CD4-positive, alpha-beta T cell treated with Interleukin-2 at 100 ng/mL for 4 hours (primary cell): ENCODE measurements around the gene PRKAG2.

Source experiments
- DNase-seq: peaks from one replicate; pipeline ENCODE4 v3.0.0-alpha.2; 2020; ENCODE audit warnings: low spot score

The PRKAG2 gene

GRCh38 chr7:151743481-151743983 lies 133.4 kb downstream of the PRKAG2 start:
- DNase-seq: no peak

- no peak for DNase-seq
These were observed 134.0 kb downstream of the PRKAG2 start for GRCh38 chr7:151742713-151743480.

DNA sequence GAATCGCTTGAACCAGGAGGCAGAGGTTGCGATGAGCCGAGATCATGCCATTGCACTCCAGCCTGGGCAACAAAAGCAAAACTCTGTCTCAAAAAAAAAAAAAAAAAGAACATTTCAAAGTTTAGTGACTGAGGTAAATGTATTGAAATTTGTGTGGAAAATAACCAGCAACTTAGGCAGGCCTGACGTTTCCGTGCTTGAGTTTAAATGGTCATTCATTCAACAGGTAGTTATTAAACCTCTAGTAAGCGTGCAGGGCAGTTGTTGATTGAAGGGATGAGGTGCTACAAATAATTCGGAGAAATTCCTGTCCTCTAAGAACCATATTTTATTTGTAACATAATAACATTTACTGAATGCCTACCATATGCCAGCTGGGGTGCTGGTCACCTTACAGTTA lies 135.3 kb downstream of the PRKAG2 start:
- DNase-seq: no peak

- no peak for DNase-seq
These were observed 136.6 kb downstream of the PRKAG2 start for GRCh38 chr7:151740081-151740851.

DNA sequence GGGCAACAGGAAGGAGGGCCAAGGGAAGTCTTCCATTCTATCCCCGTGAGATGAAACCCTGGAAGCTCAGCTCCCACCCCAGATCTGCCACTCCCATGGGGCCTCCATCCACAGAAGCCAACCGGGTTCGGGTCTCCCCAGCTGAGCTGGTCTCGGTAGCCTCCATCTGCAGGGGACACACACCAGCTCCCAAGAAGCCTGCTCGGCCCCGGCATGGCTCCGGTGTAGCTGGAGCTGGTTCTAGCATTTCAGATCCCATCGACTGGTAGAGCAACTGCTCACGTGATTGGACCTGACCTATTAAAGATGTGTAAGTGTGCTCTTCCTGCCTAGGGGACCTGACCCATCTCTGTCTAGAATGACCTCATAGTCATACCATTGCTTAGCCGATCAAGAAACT lies 138.0 kb downstream of the PRKAG2 start:
- no peak for DNase-seq

DNA sequence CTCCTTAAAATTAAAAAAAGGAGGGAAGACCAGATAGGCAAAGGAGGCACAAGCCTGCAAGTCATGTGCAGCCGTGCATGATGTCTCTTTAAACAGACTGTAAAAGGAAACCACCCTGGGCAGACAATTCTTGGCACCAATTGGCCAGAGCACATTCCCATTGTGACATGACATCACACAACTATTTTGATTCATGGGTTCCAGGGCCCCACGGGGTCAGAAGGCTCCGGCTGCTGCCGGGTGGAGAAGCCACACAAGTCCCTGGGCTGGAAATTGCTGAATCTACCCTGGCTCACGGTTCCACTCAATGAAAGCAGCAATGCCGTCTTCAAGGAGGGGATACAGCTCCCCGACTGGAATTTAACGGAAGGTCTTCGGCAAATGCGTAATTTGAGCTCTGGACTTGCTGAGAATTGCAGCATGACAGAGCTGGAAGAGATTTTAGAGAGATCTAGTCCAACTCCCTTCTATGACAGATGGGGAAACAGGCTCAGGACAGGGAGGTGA lies 140.5 kb downstream of the PRKAG2 start:
- DNase-seq: no peak

DNA sequence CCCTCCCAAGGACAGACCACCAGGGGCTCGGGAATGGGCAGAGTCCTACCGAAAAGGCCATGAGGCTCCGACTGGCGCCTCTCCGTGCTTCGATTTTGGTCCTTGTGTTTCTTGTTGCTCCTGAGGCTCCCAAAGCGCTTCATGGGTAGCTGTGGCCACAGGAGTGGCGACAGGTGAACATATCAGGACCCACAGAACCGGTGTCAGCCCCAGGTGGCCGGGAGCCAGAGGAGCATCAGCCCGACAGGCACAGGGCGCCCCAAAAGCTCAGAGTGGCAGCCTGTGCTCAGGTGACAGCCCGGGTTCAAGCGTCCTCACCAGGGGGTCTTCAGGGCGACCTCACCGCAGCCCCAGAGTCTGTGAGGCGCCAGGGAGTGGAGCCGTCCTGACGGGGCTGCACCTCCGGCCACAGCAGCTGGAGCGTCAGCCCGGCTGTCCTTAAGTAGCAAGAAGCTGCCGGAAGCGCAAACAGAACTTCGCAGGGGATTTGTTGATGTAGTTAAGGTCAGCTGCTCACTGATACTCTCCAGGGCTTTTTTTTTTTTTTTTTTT lies 141.0 kb downstream of the PRKAG2 start:
- no peak for DNase-seq

GRCh38 chr7:151735186-151735850 lies 141.6 kb downstream of the PRKAG2 start:
- no peak for DNase-seq

DNA sequence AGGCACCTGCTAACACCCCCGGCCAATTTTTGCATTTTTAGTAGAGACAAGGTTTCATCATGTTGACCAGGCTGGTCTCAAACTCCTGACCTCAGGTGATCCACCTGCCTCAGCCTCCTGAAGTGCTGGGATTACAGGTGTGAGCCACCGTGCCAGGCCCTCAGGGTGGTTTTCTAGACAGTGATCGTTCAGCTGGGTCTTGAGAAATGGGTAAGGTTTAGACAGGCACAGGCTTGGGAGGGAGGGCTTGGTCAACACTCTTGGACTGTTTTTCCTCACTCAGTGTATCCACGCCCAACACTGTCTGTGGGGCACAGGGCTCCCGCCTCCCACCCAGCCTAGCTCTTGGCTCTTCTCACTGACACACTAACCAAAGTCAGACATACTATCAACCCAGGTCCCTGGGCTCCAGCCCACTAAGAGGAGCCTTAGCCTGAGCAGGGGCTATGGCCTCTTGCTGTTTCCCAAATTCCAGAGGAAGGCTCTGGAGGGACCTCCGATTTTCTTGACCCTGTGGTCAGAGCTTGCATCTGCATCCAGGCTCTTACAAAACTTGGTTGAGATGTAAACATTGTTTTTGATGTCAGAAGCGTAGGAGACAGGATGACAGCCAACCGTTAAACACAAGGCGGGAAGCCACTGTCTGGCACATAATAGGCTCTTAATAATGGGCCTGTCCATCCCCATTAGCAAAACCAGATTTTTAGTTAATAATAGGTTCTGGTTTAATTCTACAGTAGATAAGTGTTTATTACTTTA lies 143.9 kb downstream of the PRKAG2 start:
- DNase-seq: no peak

DNA sequence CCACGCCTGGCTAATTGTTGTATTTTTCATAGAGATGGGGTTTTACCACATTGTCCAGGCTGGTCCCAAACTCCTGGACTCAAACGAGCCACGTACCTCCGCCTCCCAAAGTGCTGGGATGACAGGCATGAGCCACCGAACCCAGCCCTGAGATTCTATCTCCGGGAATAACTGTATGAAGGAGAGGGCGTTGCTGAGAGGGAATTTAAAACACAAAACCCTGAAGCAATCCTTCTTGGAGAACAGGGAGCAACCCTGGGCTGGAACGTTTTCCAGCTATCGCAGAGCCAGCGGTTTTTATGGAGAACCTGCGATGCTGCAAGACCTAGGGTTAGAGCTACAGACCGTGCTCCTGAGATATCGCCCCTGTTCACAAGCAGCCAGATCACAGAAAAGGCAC lies 144.6 kb downstream of the PRKAG2 start:
- no peak for DNase-seq

GRCh38 chr7:151731022-151731441 lies 145.9 kb downstream of the PRKAG2 start:
- DNase-seq: no peak

DNA sequence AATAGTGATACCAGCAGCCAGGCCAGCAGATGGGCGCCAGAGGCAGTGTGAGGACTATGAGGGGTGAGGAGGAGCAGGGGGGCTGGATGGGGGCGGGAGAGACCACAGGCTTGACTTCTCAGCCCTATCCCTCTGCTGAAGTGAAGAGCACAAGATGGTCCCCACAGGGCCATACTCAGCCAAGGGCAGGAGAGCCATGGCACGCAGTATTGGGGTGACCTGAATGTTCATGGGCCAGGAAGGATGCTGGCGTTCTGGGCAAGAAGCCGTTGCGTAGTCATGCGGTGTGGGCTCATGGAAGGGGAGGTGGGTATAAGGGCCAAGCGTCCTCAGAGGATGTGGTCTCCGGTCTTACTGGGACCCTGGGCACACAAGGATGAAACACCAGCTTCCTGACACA lies 146.3 kb downstream of the PRKAG2 start:
- no peak for DNase-seq

DNA sequence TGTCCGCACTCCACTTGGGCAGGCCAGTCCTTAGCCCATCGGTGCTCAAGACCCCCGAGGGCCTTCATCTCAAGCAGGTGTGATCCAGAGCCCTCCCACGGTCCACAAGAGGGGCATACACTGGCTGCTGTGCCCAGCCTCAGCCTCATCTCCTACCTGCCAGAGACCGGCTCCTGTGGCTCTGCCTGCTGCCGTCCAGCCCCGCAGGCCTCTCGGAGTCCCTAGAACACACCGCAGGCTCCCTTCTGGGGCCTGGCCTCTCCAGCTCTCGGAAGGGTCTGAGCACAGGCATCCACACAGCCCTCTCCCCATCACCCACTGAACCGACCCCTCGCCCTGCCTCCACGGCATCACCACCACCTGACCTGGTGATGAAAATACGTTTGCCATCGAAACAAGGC lies 147.4 kb downstream of the PRKAG2 start:
- DNase-seq: no peak

- no peak for DNase-seq
These were observed 148.2 kb downstream of the PRKAG2 start for GRCh38 chr7:151728746-151729145.

GRCh38 chr7:151728286-151728660 lies 148.6 kb downstream of the PRKAG2 start:
- no peak for DNase-seq

DNA sequence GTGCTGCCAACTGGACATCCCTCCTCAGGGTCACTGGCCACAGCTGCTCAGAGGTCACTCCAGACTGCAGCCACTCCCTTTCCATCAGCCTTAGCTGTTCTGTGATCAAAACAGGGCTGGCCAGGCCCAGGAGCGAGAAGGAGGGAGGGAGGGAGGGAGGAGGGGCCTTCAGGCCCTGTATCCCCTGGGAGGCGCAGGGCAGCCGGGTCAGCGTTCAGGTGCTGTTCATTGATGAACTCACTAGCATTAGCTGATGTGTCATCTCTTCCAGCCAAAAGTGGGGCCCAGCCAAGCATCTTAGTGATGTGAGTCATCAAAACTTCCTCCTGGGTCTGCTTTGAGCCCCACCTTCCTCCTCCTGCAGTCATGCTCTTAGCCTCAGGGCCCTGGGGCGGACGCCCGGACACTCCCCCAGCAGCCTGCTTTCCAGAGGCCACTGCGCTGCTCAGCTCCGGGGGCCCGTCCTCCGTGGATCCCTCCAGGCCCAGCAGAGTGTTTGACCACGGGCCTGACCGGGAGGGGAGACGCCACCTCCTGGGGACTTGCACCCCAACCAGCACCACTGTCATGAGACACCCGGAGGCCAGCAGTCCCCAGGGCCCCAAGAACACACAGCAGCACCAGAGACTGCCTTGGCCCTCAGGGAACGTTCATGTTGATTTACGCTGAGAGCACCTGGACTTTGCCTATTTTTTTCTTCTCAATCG lies 149.2 kb downstream of the PRKAG2 start:
- peak; percentile 38 for DNase-seq

GRCh38 chr7:151726652-151727578 lies 150.0 kb downstream of the PRKAG2 start:
- no peak for DNase-seq

DNA sequence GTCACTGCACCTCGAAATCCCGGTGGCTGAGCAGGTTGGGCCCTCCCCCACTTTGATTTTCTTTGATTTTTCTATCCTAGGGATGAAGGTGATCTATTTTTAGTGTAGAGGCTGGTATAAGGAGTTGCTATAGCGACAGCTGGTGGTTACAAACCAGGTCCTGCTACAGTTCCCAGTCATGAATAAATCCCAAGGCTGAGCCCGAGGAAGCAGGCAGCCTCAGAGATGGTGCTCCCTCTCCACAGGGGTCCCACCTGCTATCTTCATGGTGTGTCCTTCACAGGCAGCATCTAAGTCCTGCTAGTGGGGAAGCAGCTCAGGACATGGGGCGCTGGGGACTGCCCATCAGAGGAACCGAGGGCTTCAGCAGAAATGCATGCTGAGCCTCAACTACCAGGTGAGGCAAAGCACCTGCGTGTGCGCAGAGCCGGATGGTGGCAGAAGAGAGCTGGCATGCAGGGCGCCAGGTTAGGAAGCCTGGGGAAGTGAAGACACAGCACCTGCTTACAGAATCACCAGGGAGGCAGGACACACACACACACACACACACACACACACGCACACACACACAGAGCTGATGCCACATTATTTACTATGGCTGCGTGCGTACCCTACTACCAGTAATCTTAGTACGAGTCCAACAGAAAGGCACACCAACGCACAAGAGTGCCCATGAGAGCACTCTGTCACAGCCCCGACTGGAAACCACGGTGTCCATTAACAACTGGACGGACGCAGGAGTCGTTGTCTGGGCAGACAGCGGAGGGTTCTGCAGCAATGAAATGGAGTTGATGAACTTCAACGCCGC lies 150.9 kb downstream of the PRKAG2 start:
- DNase-seq: no peak
